Mammary epithelial cell (primary cell): ENCODE measurements around the gene WDFY1.

Experiments
- EZH2 ChIP-seq: IDR thresholded peaks from 2 replicates; pipeline ENCODE4 v1.6.1; 2012; ENCODE audit warnings: low read length, inconsistent platforms, borderline replicate concordance
- TF ChIP-seq, protein P1 (sequence below), 2 donors: IDR thresholded peaks in 1 of 2; conservative IDR thresholded peaks in 1 of 2; 2 replicates each; pipeline ENCODE4 v1.5.1; 2011 to 2012; ENCODE audit warnings: inconsistent platforms in 2 of 2, low read length in 2 of 2, mild to moderate bottlenecking in 2 of 2, control low read depth in 1 of 2, low read depth in 1 of 2; ENCODE audit not compliant: insufficient read depth in 1 of 2; ENCODE audit errors: extremely low read depth in 1 of 2

- TF ChIP-seq, protein P1, sequence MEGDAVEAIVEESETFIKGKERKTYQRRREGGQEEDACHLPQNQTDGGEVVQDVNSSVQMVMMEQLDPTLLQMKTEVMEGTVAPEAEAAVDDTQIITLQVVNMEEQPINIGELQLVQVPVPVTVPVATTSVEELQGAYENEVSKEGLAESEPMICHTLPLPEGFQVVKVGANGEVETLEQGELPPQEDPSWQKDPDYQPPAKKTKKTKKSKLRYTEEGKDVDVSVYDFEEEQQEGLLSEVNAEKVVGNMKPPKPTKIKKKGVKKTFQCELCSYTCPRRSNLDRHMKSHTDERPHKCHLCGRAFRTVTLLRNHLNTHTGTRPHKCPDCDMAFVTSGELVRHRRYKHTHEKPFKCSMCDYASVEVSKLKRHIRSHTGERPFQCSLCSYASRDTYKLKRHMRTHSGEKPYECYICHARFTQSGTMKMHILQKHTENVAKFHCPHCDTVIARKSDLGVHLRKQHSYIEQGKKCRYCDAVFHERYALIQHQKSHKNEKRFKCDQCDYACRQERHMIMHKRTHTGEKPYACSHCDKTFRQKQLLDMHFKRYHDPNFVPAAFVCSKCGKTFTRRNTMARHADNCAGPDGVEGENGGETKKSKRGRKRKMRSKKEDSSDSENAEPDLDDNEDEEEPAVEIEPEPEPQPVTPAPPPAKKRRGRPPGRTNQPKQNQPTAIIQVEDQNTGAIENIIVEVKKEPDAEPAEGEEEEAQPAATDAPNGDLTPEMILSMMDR (conservative IDR thresholded peaks at IDR 0.05 in 1 of 2, IDR thresholded peaks at IDR 0.05 in 1 of 2; ENCODE audit: extremely low read depth in 1 of 2, insufficient read depth in 1 of 2, low read depth in 1 of 2, low read length in 2 of 2), result no peak
- no peak for TF ChIP-seq EZH2
Measured at GRCh38 chr2:223846515-223846914, 98.6 kb downstream of the WDFY1 start.
